Skeletal muscle satellite cell (primary cell): ENCODE results near the gene ANO1.
"Not testable (repeated sequence)": the region's sequence is repeated elsewhere in the genome, so short reads cannot be mapped to it uniquely, and the experiment has no call there.

Experiments
- H3K27me3 ChIP-seq: 2 replicates; pipeline ENCODE4 v1.7.0; 2013; ENCODE audit warnings: low read length; ENCODE audit not compliant: control insufficient read depth, insufficient read depth
- H3K36me3 ChIP-seq: 2 replicates; pipeline ENCODE4 v1.7.0; 2013; ENCODE audit warnings: mild to moderate bottlenecking, control low read depth, low read length; ENCODE audit not compliant: insufficient read depth
- H3K4me1 ChIP-seq: 2 replicates; pipeline ENCODE4 v1.7.0; 2013; ENCODE audit warnings: low read length; ENCODE audit not compliant: control insufficient read depth, insufficient read depth
- H3K4me2 ChIP-seq: 2 replicates; pipeline ENCODE4 v1.7.0; 2013; ENCODE audit warnings: mild to moderate bottlenecking, low read length
- H3K4me3 ChIP-seq: 2 replicates; pipeline ENCODE4 v1.7.0; 2013; ENCODE audit warnings: low read length
- H3K9ac ChIP-seq: 2 replicates; pipeline ENCODE4 v1.7.0; 2013; ENCODE audit warnings: mild to moderate bottlenecking, low read depth, low read length, moderate library complexity
- H3K9me3 ChIP-seq: replicated peaks from 2 replicates; pipeline ENCODE4 v1.7.0; 2013; ENCODE audit warnings: mild to moderate bottlenecking, control low read depth, low read length

The ANO1 gene

GRCh38 chr11:70217388-70217787 is 139.3 kb downstream of the ANO1 start:
- H3K9ac ChIP-seq, H3K4me3 ChIP-seq, H3K4me2 ChIP-seq, H3K27me3 ChIP-seq, H3K4me1 ChIP-seq, H3K9me3 ChIP-seq, H3K36me3 ChIP-seq: not testable (repeated sequence)

DNA sequence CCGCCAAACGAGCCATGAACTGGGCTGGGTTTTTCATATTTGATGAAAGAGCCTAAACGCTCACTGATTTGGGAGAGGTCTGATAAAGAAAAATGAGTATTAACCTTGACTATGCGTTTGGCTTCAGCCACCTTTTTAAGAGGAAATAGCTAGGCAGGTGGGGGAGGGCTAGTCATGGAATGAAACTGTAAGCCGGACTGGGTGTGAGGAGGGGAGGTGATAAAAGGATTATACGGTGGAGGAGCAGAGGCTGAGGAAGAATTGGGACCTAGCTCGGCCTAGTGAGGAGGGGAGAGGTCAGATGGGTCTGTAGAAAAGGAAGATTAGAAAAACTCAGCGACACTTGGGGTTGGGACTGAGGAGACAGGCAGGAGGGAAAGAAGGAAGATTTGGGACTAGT is 140.0 kb downstream of the ANO1 start:
- not testable (repeated sequence) for H3K36me3 ChIP-seq, H3K9ac ChIP-seq

DNA sequence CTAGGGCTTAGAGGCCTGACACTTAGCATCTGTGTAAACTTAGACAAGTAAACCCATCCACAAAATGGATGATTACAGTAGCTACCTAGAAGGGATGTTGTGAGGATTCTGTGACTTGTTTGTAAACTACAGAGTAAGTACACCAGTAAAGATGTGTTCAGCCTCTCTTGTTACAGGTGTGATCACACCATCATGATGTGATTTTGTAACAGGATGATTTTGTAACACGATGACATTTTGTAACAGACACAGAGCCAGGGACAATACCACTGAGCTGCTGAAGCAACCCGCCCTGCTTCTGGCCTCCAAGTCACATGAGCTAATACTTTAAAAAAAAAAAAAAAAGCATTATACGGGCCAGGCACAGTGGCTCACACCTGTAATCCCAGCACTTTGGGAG is 142.0 kb downstream of the ANO1 start:
- Histone ChIP-seq H3K4me1 (no peaks in the 10 kb centered on the region), H3K9me3 (no peaks in the 10 kb centered on the region), H3K36me3 (no peaks in the 10 kb centered on the region), H3K4me3 (no peak overlapping the region), H3K27me3 (peaks cover 14% of the 10 kb centered on the region), H3K9ac (no peak overlapping the region), H3K4me2 (no peak overlapping the region)

More for the DNA sequence above, 140.0 kb downstream of the ANO1 start:
- H3K4me3 ChIP-seq, H3K27me3 ChIP-seq, H3K4me2 ChIP-seq, H3K9me3 ChIP-seq, H3K4me1 ChIP-seq: not testable (repeated sequence)

GRCh38 chr11:70220920-70221319 is 142.8 kb downstream of the ANO1 start:
- no peaks in the 10 kb centered on the region for H3K9me3 ChIP-seq
- no peaks in the 10 kb centered on the region for H3K4me1 ChIP-seq
- H3K27me3 ChIP-seq: peaks cover 18% of the 10 kb centered on the region
- H3K9ac ChIP-seq: no peak overlapping the region
- H3K4me3 ChIP-seq: no peak overlapping the region
- H3K4me2 ChIP-seq: no peak overlapping the region
- no peaks in the 10 kb centered on the region for H3K36me3 ChIP-seq

DNA sequence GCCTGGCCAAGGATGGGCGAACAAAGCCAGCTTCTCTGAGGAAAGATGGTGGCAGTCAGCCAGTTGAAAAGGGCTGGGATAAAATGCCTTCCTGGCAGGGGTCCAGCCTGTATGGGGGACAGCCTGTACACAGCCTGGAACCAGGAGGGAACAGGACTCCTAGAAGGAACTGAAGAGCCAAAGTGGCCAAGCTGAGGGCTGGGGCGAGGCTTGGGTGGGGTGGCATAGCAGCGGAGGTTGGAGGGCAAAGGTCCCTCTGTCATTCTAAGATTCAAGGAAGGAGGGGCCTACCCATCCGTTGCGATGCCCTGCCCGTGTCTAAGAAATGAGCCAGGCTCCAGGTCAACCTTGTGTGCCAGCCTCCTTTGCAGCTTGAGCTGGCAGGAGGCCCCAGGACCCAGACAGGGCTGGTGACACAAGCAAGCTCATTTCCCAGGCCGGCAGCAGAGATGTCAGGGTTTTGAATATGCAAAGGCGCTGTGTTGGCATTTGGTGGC is 147.6 kb downstream of the ANO1 start:
- no peaks in the 10 kb centered on the region for H3K4me1 ChIP-seq
- no peak overlapping the region for H3K4me3 ChIP-seq
- H3K9me3 ChIP-seq: no peaks in the 10 kb centered on the region
- peaks cover 28% of the 10 kb centered on the region for H3K27me3 ChIP-seq
- H3K36me3 ChIP-seq: no peaks in the 10 kb centered on the region
- H3K4me2 ChIP-seq: no peak overlapping the region
- no peak overlapping the region for H3K9ac ChIP-seq

DNA sequence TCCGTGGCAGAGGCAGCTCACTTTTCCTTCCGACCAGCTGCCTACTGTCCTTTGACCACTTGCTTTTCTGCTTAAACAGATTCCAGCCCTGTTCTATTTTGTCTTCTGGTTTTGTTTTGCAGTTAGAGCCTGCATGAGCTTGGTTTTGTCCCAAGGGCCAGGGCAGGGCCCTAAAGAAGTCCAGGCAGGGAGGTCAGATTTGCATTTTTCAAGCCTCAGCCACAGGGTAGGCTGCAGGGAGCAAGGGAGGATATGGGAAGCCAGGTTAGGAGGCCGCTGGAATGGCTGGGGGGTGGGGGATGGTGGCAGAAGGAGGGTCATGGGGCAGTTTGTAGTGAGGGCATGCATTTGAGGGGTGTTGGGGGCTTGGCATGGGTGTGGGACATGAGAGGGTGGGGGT is 148.1 kb downstream of the ANO1 start:
- H3K27me3 ChIP-seq: peaks cover 33% of the 10 kb centered on the region
- H3K4me2 ChIP-seq: no peak overlapping the region
- no peak overlapping the region for H3K4me3 ChIP-seq
- H3K9ac ChIP-seq: no peak overlapping the region
- H3K9me3 ChIP-seq: no peaks in the 10 kb centered on the region
- no peaks in the 10 kb centered on the region for H3K36me3 ChIP-seq
- H3K4me1 ChIP-seq: no peaks in the 10 kb centered on the region

GRCh38 chr11:70226967-70227366 is 148.8 kb downstream of the ANO1 start:
- H3K4me3 ChIP-seq: no peak overlapping the region
- no peaks in the 10 kb centered on the region for H3K9me3 ChIP-seq
- no peaks in the 10 kb centered on the region for H3K4me1 ChIP-seq
- no peak overlapping the region for H3K9ac ChIP-seq
- H3K27me3 ChIP-seq: peaks cover 36% of the 10 kb centered on the region
- H3K36me3 ChIP-seq: no peaks in the 10 kb centered on the region
- H3K4me2 ChIP-seq: no peak overlapping the region

- Histone ChIP-seq H3K4me2 (no peak overlapping the region), H3K4me1 (peaks cover 3% of the 10 kb centered on the region), H3K36me3 (no peaks in the 10 kb centered on the region), H3K27me3 (peaks cover 33% of the 10 kb centered on the region), H3K4me3 (no peak overlapping the region), H3K9me3 (no peaks in the 10 kb centered on the region), H3K9ac (no peak overlapping the region)
These were observed 151.6 kb downstream of the ANO1 start for GRCh38 chr11:70229737-70230136.

DNA sequence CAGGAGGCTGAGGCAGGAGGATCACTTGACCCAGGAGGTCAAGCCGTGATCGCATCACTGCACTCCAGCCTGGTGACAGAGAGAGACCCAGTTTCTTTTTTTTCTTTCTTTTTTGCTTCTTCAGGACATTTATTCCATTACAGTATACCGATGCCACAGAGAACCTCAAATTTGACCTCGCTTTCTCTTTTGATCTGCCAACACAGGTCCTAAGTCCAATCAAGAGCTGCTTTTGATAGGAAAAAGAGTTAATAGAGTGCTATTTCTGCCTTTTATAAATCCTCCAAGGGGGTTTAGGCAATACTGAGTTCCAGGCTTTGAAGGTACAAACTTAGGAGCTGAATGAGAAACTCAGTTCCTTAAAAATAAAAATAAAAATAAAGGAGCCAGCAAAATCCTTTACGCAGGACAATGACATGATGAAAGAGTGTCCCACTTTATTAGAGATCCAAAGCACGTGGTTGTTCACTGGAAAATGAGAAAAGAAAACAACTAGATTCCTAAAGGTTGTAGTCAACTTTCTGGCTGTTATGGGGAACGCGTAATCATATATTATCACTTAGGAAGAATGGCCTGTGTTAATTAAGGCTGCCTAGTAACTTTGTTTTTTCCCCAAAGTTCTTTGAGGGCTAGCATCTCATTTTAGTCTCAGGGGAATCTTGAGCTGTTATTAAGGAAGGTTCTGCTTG is 152.2 kb downstream of the ANO1 start:
- H3K9me3 ChIP-seq: no peaks in the 10 kb centered on the region

DNA sequence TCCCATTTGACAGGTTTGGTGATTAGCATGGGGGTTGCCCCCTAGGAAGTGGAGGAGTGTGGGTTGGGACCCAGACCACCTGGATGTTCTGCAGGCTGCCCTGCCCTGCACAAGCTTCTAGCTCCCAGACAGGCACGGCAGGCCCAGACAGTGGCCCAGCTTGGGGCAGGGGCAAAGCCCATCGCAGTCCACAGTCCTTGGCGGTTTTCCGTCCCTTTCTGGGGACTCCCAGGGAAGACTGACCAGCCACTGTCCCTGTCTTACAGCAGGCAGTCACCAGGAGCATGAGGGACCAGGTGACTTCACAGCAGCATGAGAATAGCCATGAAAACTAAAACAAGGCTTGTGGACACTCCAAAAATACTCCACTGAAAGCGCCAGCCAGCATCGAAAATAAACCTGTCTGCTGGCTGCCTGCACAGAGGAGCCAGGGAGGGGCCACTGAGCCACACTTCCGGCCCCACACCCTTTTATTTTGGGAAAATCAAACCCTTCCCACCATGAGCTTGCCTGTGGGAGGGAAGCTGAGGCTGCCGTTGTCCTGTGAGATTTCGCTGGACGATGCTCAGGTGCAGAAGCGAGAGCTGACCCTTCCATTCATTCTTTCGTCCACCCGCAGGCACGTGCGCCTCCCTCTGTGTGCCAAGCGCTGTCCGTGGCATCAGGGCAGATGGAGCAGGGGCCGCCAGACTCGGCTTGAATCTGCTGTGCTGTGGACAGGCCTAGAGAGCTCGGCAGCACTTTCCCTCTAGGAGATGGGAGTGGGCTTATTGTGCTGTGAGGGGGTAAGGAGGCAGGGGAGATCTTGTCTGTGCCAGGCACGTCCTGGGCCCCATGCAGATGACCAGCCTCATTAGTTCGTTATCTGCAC is 153.0 kb downstream of the ANO1 start:
- Histone ChIP-seq H3K9ac (no peak overlapping the region), H3K27me3 (peaks cover 25% of the 10 kb centered on the region), H3K4me2 (no peak overlapping the region), H3K36me3 (no peaks in the 10 kb centered on the region), H3K9me3 (no peaks in the 10 kb centered on the region), H3K4me3 (no peak overlapping the region), H3K4me1 (peaks cover 3% of the 10 kb centered on the region)

More for the DNA sequence above, 152.2 kb downstream of the ANO1 start:
- peaks cover 3% of the 10 kb centered on the region for H3K4me1 ChIP-seq
- no peak overlapping the region for H3K9ac ChIP-seq
- H3K27me3 ChIP-seq: peaks cover 31% of the 10 kb centered on the region
- no peak overlapping the region for H3K4me3 ChIP-seq
- no peaks in the 10 kb centered on the region for H3K36me3 ChIP-seq
- H3K4me2 ChIP-seq: no peak overlapping the region

GRCh38 chr11:70233034-70233433 is 154.9 kb downstream of the ANO1 start:
- peaks cover 3% of the 10 kb centered on the region for H3K4me1 ChIP-seq
- H3K4me3 ChIP-seq: no peak overlapping the region
- H3K36me3 ChIP-seq: no peaks in the 10 kb centered on the region
- no peak overlapping the region for H3K9ac ChIP-seq
- no peaks in the 10 kb centered on the region for H3K9me3 ChIP-seq
- H3K27me3 ChIP-seq: peaks cover 22% of the 10 kb centered on the region
- H3K4me2 ChIP-seq: no peak overlapping the region
